H54 (cell line): Measurements from ENCODE around the gene CPOX.

Source experiments
- DNase-seq: peaks from one replicate; pipeline ENCODE4 v3.0.0; 2011; ENCODE audit warnings: low spot score, mixed read lengths; ENCODE audit not compliant: insufficient read length
- FAIRE-seq: peaks from 3 replicates; lab custom pipeline; 2011; peaks lifted over from hg19 to GRCh38; lab: Jason Lieb, UNC
- POLR2A ChIP-seq: IDR thresholded peaks from 2 replicates; pipeline ENCODE4 v1.6.1; 2011; ENCODE audit warnings: low read depth, mild to moderate bottlenecking, low read length

The CPOX gene

DNA sequence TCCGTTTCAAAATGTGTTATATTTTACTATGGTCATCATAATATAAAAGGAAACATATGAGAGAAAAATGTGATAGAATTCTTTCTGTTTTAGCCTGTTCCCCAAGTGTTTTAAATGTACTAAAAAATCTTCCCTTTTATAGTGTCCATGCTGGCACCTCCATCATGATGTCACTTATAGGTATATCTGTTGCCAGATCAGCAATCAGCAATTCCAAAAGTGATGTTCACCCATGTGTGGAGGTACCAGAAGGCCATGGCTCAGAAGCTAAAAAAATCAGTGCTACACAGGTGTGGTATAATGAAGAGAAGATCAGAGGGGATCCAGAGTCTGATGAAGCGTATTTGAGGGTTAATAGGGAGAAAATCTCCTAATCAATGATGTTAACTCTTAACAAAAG lies 62.7 kb downstream of the CPOX start:
- FAIRE-seq (no peak), DNase-seq (no peak)
- TF ChIP-seq POLR2A = no peak

DNA sequence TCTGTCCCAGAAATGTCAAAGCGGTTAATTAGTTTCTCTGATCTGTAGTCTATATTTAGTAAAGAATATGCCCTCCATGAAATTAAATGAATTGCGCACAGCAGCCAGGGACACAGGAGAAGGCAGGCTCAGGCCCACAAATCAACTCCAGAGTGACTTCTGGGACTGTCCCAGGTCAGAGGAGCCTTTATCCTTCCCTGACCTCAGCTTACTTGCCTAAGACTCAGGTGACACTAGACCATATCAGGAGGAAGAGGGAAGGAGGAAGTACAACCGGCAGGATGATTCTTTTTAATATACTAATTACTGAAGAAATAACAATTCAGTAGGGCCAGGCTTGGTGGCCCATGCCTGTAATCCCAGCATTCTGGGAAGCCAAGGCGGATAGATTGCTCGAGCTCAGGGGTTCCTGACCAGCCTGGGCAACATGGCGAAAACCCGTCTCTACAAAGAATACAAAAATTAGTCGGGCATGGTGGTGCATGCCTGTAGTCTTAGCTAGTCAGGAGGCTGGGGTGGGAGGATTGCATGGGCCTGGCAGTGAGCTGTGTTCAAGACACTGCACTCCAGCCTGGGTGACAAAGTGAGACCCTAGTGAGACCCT lies 63.5 kb downstream of the CPOX start:
- TF ChIP-seq POLR2A = no peak
- FAIRE-seq = no peak
- no peak for DNase-seq
